H4 (cell line): ENCODE results near the gene CLTB. TPM values are rescaled to one million over a fixed set of nuclear protein-coding genes. Genes with fewer than 3 reads are reported as not detected.

Source experiments
- DNase-seq: peaks from one replicate; pipeline ENCODE4 v3.0.0-alpha.2; 2015; ENCODE audit warnings: low spot score
- total RNA-seq: library from RNA; depleted of rRNA; stranded (reverse); fragments of >200 nt; shearing (Covaris generic); gene quantifications from 2 replicates; pipeline ENCODE4 v1.2.3, GENCODE V29; 2014

CLTB gene
- total RNA-seq, 1 experiment from 2014 or later: 80.4 TPM

GRCh38 chr5:176382721-176383120, 33.6 kb downstream of the CLTB start:
- DNase-seq: no peak

- no peak for DNase-seq
These were observed 34.4 kb downstream of the CLTB start for GRCh38 chr5:176381979-176382378.

DNA sequence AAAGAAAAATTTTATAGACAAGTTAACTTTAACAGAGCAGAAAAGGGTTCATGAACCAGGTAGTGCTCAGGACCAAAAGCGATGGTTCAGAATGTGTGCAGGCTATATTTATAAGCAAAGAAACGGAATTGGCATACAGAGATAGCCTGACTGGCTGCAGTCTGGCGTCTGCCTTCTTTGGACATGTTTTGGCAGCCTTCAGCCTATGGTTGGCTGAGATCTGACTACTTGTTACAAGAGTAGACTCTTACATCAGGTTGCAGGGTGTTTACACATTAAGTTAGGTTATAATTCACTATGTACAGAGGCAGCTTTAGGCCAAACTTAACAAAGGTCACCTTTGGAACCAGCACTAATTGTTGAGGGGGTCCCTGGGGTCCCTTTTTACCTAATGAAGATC, 34.9 kb downstream of the CLTB start:
- DNase-seq: no peak

GRCh38 chr5:176379881-176380280, 36.5 kb downstream of the CLTB start:
- DNase-seq: no peak

DNA sequence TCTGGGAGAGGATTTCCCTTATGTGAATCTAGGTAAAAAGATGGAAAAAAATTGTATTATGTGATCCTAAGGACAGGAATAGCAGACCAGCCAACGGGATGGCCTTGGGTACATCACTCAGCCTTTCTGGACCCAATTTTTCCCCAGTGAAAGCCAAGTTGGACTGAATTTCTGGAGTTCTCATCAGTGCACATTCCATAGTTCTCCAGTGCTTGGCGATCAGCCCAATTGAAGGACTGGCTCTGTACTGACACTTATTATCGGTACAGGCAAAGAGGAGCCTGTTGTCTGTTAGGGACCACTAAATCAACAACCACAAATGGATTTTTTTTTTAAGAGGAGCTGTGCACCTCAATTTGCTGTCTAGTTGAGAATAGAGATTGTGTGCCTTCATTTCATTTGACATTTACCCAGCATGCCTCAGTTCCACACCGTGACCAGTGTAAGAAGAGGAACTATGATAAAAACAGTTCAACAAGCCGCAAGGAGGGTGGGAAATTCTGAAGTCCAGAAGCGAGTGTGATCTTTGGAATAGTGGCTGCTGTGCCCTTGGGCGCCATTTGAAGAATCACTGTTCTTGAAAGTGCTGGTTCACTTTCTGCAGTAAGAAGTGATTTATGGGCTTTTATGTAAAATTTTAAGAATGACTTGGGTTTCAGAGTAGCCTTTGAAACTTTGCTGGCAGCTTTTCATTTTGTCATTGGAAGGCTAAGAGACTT, 43.1 kb downstream of the CLTB start:
- no peak for DNase-seq

GRCh38 chr5:176371621-176372539, 44.5 kb downstream of the CLTB start:
- DNase-seq: peak; percentile 52

DNA sequence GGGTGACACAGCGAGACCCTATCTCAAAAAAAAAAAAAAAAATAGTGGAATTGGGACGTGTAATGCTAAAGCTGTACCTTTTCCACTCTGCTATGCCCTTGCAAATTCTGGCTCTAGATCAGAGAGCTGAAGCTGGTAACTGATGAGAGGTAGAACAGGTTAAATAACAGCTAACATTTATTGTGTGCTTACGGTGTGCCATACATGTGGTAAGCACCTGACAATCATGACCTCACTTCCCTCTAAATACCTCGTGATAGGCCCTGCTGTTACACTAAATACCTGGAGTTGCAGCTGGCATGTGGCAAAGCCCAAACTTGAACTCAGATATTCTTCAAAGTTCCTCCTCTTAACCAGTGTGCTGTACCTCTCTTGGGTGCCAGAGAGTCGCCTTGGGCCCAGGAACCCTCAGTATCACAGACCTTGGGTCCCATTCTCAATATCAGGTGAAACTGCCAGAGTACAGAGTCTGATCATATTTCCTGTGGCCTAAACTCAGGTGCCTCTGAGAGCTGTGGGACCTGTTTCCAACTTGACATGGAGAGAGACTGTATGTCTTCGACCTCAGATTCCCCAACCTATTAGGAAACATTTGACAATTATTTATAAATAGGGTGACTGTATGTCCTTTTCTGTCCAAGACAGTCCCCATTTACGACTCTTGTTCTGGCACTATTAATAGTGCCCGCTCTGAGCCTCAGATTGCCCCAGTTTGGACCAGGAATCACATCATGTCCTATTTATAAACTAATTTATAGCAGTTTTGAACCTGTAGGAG, 46.2 kb downstream of the CLTB start:
- no peak for DNase-seq

DNA sequence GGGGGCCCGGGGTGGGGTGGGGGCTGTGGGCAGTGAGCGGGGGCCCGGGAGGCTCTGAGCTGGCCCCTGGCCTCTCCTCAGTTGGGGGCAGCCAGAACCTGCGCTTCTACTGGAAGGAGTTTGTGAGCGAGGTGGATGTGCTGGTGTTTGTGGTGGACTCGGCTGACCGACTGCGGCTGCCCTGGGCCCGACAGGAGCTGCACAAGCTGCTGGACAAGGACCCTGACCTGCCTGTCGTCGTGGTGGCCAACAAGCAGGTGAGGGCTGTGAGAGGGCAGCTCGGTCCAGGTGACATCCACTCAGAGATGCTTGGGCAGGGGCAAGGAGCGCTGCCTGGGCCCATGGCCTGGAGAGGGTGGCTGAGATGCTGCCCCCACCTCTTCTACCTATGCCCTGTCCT, 47.6 kb downstream of the CLTB start:
- no peak for DNase-seq

GRCh38 chr5:176366232-176366894, 50.0 kb downstream of the CLTB start:
- no peak for DNase-seq

GRCh38 chr5:176365351-176366231, 50.7 kb downstream of the CLTB start, which contains the start of gene ARL10:
ARL10 (plus strand) TSS chr5:176365487; CDS start chr5:176365564, 77 bp downstream.
- no peak for DNase-seq

GRCh38 chr5:176364765-176365350, 51.5 kb downstream of the CLTB start:
- DNase-seq: no peak

DNA sequence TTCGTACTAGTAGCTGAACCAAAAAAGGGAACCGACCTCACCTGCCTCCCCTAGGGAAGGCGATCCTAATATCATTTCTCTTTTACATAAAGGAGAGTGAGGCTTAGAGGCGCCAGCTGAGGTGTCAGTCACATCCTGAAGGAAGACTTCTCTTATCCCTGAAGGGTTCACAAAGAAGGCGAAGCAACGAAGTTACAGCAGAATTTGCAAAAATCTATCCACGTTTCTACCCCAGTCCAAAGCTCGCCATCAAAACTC, 54.2 kb downstream of the CLTB start:
- DNase-seq: no peak

- DNase-seq: peak; percentile 91
These were observed 54.7 kb downstream of the CLTB start, which contains the start of gene KIAA1191 for GRCh38 chr5:176361437-176362232. KIAA1191 (minus strand) TSS chr5:176361764; CDS start chr5:176359508, 2,256 bp downstream.

DNA sequence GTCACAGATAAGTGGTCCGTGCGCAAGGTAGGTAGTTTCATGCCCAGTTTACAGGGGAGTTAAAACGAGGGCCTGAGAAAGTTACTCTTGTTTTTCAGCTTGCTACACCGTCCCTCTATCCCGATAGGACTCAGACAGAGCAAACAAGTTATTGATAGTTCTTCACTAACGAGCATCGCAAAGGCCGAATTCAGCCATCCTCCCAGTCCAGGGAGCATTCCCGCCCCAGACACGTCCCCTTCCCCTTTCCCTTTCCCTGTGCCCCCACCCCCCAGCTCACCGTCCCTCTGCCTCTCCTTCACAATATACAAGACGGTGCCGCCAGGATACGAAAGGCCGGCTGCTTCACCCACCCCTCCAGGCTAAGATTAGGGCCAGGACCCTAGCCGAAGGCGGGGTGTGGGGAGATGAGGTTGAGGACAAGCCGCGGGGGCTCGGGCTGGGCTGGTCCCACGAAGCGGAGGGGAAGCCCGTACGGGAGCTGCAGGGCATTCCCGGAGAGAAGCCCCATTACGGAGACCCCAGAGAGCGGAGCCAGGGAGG, 55.4 kb downstream of the CLTB start:
- no peak for DNase-seq

DNA sequence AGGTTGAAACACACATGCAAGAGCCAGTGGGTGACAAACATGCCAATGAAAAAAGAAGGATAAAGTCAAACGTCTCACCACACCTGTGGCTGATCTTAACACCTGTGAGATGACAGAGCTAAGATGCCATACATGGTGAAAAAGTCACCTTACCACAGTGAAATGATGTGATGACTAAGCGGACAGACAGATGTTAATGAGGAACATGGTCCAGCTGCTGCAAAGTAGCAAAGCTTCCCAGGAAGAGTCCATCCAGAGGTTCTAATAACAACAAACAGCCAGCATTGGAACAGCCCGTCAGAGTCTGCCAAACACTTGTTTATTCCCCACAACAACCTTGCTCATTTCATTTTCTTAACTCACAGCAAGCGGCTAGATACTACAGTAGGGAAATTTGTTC, 56.7 kb downstream of the CLTB start:
- no peak for DNase-seq

GRCh38 chr5:176356179-176356566, 60.2 kb downstream of the CLTB start:
- DNase-seq: no peak

DNA sequence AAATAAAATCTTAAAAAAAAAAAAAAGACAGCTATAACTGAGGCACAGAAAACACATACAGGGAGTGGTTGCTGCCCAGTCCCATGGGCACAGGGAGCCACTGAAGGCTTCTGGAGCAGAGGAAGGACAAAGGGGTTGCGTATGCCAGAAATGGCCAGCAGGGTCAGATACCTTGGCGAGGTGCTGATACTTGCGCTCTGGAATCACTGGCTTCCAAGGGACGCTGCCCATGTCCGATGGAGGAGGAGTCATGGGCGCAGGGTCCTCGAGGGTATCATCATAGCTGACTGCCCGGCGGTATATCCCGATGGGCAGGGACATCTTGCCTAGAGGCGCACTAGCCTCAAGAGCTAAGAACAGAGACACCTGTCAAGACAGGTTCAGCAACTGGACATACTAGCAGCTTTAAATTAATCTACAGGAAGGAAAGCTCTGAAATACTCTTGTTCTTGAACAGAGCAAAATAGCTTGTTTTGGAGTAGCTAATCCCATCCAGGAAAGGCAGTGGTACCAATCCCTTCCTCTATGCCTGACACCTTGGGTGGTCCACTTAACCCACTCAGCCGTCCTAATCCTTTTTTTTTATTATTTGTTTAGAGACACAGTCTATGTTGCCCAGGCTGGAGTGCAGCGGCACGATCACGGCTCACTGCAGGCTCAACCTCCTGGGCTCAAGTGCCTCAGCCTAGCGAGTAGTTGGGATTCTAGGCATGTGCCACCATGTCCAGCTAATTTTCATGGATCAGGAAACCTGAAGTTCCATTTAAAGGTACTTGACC, 60.8 kb downstream of the CLTB start:
- no peak for DNase-seq

DNA sequence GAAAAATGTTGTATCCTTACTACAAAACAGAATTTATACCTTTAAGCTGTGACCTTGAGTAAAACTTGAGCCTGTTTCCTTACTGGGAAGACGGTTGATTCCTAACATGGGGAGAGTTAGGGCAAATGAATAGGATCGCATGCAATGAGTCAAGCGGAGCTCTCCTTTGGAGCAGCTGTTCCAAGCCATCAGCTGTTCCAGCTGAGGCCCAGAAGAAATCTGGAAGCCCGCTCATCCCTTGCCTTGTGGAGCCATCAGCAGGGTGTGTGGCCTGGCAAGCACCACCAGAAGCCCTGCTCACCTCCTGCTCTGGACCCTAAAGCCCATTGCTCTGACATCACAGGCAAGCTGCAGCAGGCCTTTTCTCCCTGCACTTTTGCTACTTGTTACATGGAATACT, 62.8 kb downstream of the CLTB start:
- DNase-seq: no peak
